Dendritic cell treated with granulocyte-macrophage colony-stimulating factor and Interleukin-4, amounts not matched to agents 40 ng/mL and 50 ng/mL, for 4 days (primary cell): ENCODE measurements around the gene FBXL16.
A peak's percentile ranks its signal among the peaks of the same experiment; 100 is the strongest.

Source experiments
- H3K27ac Mint-ChIP-seq: one replicate; pipeline ENCODE4 v1.8.0; 2022; ENCODE audit warnings: mild to moderate bottlenecking, mixed read lengths
- H3K27me3 Mint-ChIP-seq: one replicate; pipeline ENCODE4 v1.8.0; 2022; ENCODE audit warnings: mild to moderate bottlenecking, mixed read lengths
- H3K36me3 Mint-ChIP-seq: one replicate; pipeline ENCODE4 v1.8.0; 2022; ENCODE audit warnings: low read depth, mixed read lengths
- H3K4me1 Mint-ChIP-seq: one replicate; pipeline ENCODE4 v1.8.0; 2022; ENCODE audit warnings: low read depth, mixed read lengths
- H3K4me3 Mint-ChIP-seq: one replicate; pipeline ENCODE4 v1.8.0; 2022; ENCODE audit warnings: mild to moderate bottlenecking, moderate library complexity, mixed read lengths
- H3K9me3 Mint-ChIP-seq: one replicate; pipeline ENCODE4 v1.8.0; 2022; ENCODE audit warnings: mixed read lengths
- intact Hi-C: fragments of 100-400 bp; cut with micrococcal nuclease; formaldehyde crosslinking; loops from one replicate; pipeline ENCODE4 v1.15.0; 2022

Gene FBXL16

DNA sequence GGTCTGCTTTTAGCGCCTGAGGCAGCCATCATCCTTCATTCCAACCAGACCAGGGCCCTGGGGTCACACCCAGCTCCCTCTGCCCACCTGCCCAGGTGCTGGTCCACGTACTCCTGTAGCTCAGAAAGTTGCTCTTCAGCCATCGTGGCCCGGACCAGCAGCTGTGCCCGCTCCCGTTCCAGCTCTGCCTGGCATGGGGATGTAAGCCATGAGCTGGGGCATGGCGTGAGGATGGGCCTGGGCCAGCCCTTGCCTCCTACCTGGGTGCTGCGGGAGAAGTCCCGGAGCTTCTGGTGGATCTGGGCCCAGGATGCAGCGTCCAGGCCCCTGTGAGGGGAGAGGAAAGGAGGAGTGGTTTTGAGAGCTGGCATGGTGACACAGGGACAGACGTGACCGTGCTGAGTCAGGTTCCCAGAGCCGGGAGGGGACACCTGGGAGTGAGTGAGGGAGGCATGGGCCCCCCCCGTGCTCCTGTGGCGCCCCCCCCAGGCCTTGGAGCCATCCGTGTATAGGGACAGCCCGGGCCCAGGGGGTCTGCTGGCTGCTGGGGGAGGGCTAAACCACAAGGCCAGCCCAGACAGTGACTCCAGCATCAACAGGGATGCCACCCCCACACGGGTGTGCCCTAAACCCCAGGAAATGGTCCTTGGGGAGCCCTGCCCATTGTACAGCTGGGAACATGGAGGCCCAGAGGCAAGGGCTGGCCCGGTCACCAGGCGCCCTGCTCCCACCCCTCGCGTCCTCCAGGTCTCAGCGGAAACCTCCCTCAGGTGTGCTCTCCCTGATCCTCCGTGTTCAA lies 17.4 kb upstream of the FBXL16 start:
- Mint-ChIP-seq H3K36me3 (peaks cover 15% of the 10 kb centered on the region), H3K4me1 (peaks cover 39% of the 10 kb centered on the region), H3K4me3 (no peak overlapping the region), H3K27ac (no peak overlapping the region), H3K9me3 (no peaks in the 10 kb centered on the region), H3K27me3 (peaks cover 37% of the 10 kb centered on the region)
- intact Hi-C loops = no loop called here

DNA sequence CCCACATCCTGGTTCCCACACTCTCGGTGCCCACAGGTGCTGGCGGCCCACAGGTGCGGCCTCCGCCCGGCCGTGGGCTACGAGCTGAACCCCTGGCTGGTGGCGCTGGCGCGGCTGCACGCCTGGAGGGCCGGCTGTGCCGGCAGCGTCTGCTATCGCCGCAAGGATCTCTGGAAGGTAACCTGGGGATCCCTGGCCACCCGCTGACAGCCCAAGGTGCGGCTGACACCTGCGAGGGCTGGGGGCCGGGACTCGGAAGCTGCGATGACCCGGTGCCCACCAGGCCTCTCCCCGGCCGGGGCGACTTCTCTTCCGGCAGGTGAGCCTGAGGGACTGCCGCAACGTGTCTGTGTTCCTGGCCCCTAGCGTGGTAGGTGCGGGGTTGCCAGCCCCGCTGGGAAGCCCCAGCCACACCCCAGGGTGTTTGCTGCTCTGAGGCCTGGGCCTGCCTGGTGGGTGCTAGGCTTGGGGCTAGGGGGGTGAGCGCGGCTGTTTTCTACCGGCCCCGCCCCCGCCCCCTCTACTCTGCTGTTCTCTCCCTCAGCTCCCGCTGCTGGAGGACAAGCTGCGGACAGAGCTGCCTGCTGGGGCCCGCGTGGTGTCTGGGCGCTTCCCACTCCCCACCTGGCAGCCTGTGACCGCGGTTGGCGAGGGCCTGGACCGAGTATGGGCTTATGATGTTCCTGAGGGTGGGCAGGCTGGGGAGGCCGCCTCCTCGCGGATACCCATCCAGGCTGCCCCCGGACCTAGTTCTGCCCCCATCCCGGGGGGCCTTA lies 16.4 kb upstream of the FBXL16 start:
- intact Hi-C loops = no loop called here
- Mint-ChIP-seq H3K4me1 (peaks cover 39% of the 10 kb centered on the region), H3K27ac (peak overlapping the region; percentile 51), H3K36me3 (peaks cover 15% of the 10 kb centered on the region), H3K9me3 (no peaks in the 10 kb centered on the region), H3K27me3 (peaks cover 48% of the 10 kb centered on the region), H3K4me3 (peak overlapping the region; percentile 87)

DNA sequence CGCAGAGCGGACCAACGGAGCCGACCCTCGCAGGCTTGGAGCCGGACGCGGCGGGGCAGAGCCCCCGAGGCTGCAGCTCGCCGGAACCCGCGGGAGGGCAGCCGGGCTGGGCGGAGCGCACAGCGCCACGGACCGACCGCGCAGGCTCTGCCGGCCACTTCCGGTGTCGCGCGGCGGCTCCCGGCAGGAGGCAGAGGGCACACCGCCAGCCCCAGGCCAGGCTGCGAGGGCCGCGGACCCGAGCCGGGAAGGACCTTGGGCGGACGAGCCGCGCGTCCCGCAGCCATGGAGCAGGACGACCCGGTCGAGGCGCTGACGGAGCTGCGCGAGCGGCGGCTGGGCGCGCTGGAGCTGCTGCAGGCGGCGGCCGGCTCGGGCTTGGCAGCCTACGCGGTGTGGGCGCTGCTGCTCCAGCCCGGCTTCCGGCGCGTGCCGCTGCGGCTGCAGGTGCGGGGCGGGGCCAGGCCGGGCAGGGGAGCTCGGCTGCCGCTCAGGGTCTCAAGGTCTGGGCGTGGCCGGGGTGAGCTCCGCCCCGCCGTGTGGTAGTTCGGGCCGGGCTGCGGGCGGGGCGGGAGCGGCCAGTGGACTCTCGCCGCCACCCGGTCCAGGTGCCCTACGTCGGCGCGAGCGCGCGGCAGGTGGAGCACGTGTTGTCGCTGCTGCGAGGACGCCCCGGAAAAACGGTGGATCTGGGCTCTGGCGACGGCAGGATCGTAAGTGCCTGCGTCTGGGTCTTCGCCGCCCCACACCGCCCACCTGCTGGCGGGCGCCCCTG lies 15.6 kb upstream of the FBXL16 start, which contains the start of gene ANTKMT:
TSS of gene ANTKMT (plus strand) at position 157 of the 775 bp plus-strand sequence. CDS start at position 286, 129 bp downstream.
- H3K36me3 Mint-ChIP-seq = peaks cover 15% of the 10 kb centered on the region
- intact Hi-C loops = no loop called here
- H3K4me1 Mint-ChIP-seq = peaks cover 43% of the 10 kb centered on the region
- H3K27ac Mint-ChIP-seq = peak within 1 kb of the TSS; percentile 78
- peaks cover 50% of the 10 kb centered on the region for H3K27me3 Mint-ChIP-seq
- peak within 1 kb of the TSS; percentile 87 for H3K4me3 Mint-ChIP-seq
- no peaks in the 10 kb centered on the region for H3K9me3 Mint-ChIP-seq

DNA sequence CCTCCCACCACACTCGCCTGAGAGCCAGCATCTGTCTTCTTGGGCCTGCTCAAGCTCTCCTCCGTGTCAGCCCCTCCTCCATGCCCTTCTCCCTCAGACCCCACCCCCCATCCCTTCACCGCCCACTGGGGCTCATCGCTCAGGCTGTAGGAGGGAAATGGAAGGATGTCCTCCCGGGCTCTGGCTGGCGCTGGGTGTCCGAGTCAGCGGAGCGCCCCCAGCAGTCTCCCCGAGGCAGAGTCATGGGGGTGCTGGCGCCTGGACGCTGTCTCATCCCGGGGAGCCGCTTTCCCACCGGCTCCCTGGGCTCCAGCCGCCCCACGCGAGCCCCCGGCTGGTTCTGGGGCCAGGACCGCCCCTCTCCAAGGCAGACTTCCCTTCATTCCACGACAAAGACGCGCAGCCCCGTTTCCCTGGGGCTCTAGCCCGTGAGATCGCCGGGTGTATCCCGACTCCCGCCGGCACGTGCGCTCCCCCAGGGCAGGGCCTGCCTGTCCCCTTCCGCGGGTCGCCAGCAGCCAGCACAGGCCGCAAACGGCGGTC lies 14.9 kb upstream of the FBXL16 start:
- Mint-ChIP-seq H3K27me3 (peaks cover 49% of the 10 kb centered on the region), H3K4me1 (peaks cover 49% of the 10 kb centered on the region), H3K9me3 (no peaks in the 10 kb centered on the region), H3K36me3 (peaks cover 15% of the 10 kb centered on the region), H3K4me3 (peak overlapping the region; percentile 87), H3K27ac (peak overlapping the region; percentile 78)
- intact Hi-C loops = no loop called here

DNA sequence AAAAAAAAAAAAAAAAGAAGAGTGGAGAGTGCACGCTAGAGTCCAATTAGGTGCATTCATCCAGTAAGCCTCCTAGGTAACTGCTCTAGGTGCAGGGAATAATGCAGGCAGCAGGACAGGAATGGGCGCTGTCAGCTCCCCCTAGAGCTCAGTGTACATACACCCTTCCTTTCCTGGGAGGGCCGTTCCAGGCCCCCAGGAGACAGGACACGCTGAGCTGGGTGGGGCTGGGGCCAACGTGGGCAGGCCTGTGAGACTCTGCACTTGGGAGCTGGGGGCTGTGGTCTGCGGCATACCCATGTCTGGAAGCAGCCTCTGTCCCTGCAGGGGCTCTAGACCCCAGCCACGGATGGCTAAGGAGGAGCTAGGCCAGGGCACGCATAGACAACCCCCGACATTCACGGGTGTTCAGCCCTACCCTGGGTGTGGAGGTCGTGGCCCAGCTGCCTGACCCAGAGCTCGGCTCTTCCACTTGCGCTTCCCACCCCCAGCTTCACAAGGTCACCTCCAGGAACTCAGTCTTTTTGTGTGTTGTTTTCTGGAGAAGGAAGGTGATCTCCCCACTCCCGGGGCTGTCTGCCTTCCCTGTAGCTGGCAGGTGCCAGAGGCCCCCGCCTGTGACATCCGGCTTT lies 14.3 kb upstream of the FBXL16 start:
- H3K4me1 Mint-ChIP-seq = peaks cover 45% of the 10 kb centered on the region
- no peaks in the 10 kb centered on the region for H3K9me3 Mint-ChIP-seq
- H3K4me3 Mint-ChIP-seq = peak overlapping the region; percentile 87
- peak overlapping the region; percentile 78 for H3K27ac Mint-ChIP-seq
- intact Hi-C loops = no loop called here
- H3K36me3 Mint-ChIP-seq = peaks cover 15% of the 10 kb centered on the region
- H3K27me3 Mint-ChIP-seq = peaks cover 43% of the 10 kb centered on the region

DNA sequence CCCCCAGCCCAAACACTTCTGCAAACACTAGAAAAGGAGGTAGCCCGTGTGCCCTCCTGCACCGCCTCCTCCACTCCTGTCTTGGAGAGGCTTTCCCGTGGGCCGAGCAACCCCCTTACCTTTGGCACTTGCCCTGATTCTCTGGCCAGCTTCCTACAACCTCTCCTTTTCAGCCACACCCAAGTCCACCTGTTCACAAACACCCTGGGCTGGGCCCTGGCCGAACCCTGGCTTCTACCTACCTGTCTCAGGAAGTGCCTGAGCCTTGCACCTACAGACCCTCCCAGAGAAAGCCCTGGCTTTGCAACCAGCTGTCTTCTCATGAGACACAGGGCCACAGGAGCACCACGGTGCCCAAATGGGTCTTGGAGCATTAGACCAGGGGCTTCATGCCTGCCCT lies 13.3 kb upstream of the FBXL16 start:
- peaks cover 15% of the 10 kb centered on the region for H3K36me3 Mint-ChIP-seq
- peaks cover 50% of the 10 kb centered on the region for H3K27me3 Mint-ChIP-seq
- no peaks in the 10 kb centered on the region for H3K9me3 Mint-ChIP-seq
- no peak overlapping the region for H3K4me3 Mint-ChIP-seq
- peaks cover 52% of the 10 kb centered on the region for H3K4me1 Mint-ChIP-seq
- H3K27ac Mint-ChIP-seq = no peak overlapping the region
- intact Hi-C loops = no loop called here

DNA sequence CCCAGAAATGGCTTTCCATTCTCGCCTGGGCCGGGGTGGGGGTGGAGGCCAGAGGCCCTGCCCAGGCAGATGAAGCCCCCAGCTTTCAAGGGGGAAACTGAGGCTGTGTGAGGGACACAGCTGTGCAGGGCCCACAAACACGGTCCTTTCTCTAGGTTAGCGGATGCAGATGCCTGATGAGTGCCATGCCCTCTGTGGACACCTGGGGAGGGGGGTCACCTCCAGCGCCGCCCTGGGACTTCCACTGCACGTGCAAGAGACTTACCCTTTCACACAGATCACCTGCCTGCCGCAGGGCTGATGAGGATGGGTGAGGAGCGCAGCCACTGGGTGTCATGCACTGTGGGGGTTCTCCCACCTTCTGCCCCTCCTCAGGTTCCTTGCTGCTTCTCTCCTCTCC lies 12.8 kb upstream of the FBXL16 start:
- Mint-ChIP-seq H3K27me3 (peaks cover 55% of the 10 kb centered on the region), H3K36me3 (peaks cover 11% of the 10 kb centered on the region), H3K4me1 (peaks cover 53% of the 10 kb centered on the region), H3K4me3 (no peak overlapping the region), H3K27ac (no peak overlapping the region), H3K9me3 (no peaks in the 10 kb centered on the region)
- intact Hi-C loops = no loop called here

DNA sequence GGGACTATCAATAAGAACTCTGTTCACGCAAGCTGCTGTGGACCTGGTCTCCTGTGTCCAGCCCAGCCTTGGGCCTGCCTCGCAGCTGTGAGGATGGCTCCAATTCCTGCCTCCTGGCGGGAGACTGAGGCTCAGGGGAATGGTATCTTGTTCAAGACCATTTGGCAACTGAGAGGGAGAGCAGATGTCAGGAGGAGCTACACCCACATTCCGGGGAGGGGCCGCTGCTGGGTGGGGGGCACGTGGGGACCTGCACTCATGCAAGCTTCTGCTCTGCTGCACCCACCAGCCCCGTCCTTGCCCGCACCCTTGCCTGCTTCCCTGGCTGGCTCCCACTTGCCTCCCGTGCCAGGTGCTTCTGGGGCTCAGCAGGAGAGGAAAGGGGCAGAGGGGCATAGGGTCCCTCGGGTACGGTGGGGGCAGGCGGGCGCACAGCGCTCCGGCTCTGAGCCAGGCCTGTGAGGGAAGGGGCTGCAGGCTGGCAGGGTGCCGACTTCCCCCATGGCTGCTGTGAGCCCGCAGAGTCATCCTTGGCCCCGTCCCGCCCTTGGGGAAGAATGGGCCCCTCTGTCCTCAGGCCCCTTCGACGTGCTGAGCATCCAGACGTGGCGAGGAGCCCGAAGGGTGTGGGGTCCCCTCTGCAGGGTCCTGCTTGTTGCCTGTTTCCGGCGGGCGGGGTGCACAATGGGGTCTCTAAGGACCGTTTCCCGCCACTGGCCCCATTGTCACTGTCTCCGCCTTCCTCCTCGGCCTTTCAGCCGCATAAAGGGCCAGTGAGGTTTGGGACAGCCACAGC lies 12.0 kb upstream of the FBXL16 start:
- Mint-ChIP-seq H3K9me3 (no peaks in the 10 kb centered on the region), H3K4me1 (peaks cover 51% of the 10 kb centered on the region), H3K4me3 (no peak overlapping the region), H3K36me3 (peaks cover 3% of the 10 kb centered on the region), H3K27ac (no peak overlapping the region), H3K27me3 (peaks cover 60% of the 10 kb centered on the region)
- intact Hi-C loops = no loop called here

DNA sequence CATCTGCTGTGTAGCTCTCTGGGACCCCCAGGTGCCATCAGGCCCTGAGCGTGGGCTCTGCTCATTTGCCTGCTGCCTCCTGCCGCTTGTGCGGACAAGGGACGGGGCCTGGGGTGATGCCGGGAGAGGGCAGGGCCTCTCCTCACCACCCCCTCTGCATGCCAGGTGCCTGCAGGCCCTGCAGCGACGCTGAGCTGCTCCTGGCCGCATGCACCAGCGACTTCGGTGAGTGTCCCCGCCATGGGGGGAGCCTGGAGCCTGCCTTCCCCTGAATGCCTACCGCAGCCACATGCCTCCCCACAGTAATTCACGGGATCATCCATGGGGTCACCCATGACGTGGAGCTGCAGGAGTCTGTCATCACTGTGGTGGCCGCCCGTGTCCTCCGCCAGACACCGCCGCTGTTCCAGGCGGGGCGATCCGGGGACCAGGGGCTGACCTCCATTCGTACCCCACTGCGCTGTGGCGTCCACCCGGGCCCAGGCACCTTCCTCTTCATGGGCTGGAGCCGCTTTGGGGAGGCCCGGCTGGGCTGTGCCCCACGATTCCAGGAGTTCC lies 11.2 kb upstream of the FBXL16 start:
- Mint-ChIP-seq H3K4me1 (peaks cover 45% of the 10 kb centered on the region), H3K9me3 (no peaks in the 10 kb centered on the region), H3K36me3 (no peaks in the 10 kb centered on the region), H3K27ac (no peak overlapping the region), H3K4me3 (no peak overlapping the region), H3K27me3 (peaks cover 64% of the 10 kb centered on the region)
- intact Hi-C loops = no loop called here

DNA sequence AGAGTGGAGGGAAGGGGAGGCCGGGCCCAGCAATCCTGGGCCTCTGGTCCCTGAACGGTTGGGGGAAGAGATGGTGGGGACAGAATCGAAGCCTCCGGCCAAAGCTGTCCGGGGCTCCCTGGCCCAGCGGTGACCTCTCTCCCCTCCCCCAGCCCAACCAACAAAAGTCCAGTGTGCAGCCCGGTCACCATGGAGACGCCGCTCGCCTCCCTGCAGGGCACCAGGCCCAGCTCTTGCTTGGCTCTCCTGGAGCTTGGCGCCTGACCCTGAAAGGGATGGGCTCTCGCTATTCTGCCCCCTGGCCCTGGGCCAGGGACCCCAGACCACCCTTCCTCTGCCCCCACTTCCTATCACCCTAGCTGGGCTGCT lies 10.6 kb upstream of the FBXL16 start:
- peaks cover 70% of the 10 kb centered on the region for H3K27me3 Mint-ChIP-seq
- H3K27ac Mint-ChIP-seq = no peak overlapping the region
- no peaks in the 10 kb centered on the region for H3K36me3 Mint-ChIP-seq
- H3K4me3 Mint-ChIP-seq = peak overlapping the region; percentile 65
- no peaks in the 10 kb centered on the region for H3K9me3 Mint-ChIP-seq
- H3K4me1 Mint-ChIP-seq = peaks cover 43% of the 10 kb centered on the region
- intact Hi-C loops = no loop called here

DNA sequence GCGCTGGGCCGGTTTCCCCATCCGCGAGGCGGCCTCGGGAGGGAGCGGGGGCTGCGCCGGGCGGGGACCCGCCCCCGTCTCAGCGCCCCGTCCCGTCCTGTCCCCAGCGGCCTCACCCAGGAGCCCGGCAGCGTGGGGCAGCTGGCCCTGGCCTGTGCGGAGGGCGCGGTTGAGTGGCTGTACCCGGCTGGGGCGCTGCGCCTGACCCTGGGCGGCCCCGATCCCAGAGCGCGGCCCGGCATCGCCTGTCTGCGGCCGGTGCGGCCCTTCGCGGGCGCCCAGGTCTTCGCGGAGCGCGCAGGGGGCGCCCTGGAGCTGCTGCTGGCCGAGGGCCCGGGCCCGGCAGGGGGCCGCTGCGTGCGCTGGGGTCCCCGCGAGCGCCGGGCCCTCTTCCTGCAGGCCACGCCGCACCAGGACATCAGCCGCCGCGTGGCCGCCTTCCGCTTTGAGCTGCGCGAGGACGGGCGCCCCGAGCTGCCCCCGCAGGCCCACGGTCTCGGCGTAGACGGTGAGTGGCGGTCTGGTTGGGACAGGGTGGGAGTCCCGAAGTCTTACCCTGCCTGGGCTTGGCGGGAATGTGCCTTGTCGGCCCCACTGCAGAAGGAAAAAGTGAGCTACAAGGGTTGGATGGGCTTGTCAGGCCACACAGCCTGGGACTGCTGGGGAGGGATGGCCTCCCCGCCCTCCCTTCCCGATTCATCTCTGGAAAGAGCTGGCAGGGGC lies 10.0 kb upstream of the FBXL16 start:
- intact Hi-C loops = no loop called here
- peak overlapping the region; percentile 65 for H3K4me3 Mint-ChIP-seq
- H3K36me3 Mint-ChIP-seq = no peaks in the 10 kb centered on the region
- H3K27me3 Mint-ChIP-seq = peaks cover 75% of the 10 kb centered on the region
- no peaks in the 10 kb centered on the region for H3K9me3 Mint-ChIP-seq
- no peak overlapping the region for H3K27ac Mint-ChIP-seq
- peaks cover 43% of the 10 kb centered on the region for H3K4me1 Mint-ChIP-seq
